ENCODE measurements around the gene NUP85.
"Not testable (repeated sequence)": the region's sequence is repeated elsewhere in the genome, so short reads cannot be mapped to it uniquely, and the experiment has no call there.

Gene NUP85

DNA sequence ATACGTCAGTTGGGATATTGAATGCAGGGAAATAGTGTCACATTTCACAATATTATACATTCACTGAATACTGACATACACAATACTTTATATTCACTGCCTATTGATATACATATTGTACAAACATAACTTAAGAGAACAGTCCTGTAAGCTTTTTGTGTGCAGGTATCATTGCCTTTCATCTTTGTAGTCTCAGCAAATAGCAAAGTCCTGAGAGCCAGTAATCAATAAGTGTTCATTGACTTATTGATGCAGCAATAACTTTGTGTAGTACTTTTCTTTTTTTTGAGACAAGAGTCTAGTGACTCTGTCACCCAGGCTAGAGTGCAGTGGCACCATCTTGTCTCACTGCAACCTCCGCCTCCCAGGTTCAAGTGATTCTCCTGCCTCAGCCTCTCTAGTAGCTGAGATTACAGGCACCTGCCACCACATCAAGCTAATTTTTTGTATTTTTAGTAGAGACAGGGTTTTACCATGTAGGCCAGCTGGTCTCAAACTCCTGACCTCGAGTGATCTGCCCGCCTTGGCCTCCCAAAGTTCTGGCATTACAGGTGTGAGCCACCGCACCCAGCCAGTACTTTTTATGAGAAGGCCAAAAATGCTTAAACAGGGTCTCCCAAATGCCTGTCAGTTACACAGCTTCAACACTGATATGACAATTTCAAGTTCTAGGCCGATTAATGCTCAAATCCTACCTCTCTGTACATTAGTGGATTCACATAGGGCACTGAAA, 5.4 kb upstream of the NUP85 start:
- DNase-seq = no peak

DNA sequence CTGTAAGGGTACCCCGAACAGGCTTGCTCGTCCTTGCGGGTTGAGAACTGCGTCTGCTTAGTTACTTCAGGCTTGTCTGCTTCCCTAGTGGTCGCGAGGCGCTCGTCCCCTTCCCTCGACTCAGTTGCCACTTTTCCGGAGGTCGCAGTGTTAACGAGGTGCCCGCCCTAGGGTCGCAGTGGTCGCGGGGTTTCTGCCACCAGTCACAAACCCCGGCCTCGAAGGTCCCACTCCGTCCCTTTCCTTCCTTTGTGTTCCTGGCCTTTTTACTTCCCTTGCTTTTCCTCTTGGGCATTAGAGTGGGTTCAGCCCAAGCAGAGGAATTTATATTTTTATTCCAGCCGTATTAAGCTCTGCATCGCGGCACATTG, 299 bp downstream of the NUP85 start:
- no peak for DNase-seq

DNA sequence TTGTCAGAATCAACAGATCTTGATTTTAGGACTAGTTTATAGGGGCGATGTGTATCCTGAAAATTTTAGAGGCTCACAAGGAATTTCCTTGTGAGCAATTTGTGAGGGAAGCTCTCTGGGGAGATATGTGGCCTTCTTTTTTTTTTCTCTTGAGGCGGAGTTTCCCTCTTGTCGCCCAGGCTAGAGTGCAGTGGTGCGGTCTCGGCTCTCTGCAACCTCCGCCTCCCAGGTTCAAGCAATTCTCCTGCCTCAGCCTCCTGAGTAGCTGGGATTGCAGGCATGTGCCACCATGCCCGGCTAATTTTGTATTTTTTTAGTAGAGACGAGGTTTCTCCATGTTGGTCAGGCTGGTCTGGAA, 1.6 kb downstream of the NUP85 start:
- not testable (repeated sequence) for DNase-seq

DNA sequence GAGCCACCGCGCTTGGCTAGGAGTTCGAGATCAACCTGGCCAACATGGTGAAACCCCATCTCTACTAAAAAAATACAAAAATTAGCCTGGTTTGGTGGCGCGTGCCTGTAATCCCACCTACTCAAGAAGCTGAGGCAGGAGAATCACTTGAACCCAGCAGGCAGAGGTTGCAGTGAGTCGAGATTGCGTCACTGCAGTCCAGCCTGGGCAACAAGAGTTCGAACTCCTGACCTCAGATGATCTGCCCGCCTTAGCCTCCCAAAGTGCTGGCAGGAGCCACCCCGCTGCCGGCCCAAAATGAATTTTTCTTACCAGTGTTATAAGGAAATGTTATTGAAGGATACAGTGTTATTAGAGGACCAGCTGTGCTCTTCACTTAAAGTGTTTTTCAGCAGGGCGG, 2.3 kb downstream of the NUP85 start:
- DNase-seq = no peak

DNA sequence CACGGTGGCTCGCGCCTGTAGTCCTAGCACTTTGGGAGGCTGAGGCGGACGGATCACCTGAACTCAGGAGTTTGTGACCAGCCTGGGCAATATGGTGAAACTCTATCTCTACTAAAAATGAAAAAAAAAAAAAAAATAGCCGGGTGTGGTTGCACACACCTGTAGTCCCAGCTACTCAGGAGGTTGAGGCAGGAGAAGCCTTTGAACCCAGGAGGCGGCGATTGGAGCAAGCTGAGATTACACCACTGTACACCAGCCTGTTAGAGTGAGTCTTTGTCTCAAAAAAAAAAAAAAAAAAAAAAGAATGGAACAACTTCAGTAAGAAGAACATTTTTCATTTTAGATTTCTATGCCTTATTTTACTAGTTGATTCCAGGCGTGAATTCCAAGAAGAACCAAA, 2.7 kb downstream of the NUP85 start:
- no peak for DNase-seq

DNA sequence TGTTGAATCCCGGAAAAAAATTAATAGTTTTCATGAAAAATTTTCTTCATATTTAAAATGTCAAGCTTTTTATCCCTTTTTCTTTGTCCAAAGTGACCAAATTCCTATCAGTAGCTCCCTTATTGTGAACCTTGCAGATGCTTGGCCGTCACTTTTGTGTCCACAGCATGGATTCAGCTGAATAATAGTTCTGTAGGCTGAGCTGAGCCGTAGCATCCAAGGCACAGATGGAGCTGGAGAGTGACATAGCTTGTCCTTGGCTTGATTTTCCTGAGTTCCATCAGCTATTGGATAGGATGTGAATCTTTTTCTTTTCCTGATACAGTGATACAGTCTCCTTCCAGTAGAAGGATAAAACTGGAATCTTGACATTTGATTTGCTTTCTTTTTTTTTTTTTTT, 3.6 kb downstream of the NUP85 start:
- no peak for DNase-seq

DNA sequence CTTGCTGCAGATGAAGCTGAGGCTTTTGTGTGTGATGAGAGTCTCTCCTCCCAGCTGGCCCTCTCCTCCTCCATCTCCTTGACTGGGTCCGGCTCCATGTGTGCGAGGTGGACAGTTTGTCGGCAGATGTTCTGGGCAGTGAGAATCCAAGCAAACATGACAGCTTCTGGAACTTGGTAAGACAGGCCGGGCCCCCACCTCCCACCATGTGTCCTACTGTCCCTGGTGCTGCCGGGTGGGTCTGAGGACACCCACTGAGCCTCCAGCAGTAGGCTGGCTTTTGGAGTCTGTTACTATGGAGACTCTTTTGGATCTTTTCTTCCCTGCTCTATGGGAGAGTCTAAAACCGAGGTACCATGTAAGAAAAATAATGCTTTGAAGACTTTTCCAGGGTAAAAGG, 12.7 kb downstream of the NUP85 start:
- no peak for DNase-seq

DNA sequence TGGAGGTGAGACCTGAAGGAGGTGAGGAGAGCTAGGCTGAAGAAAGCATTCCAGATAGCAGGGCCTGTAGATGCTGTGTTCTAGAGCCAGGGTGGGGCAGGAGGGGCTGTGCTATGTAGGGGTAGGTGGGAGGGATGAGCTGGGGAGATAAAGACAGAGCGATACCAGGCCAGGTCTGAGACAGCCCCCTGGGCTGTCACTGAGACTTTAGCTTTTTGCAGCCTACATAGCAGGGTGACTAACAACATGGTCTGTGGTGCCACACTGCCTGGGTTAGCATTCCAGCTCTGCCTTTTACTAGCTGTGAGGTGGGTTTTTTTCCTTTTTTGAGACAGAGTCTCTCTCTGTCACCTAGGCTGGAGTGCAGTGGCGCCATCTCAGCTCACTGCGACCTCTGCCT, 14.3 kb downstream of the NUP85 start:
- no peak for DNase-seq

DNA sequence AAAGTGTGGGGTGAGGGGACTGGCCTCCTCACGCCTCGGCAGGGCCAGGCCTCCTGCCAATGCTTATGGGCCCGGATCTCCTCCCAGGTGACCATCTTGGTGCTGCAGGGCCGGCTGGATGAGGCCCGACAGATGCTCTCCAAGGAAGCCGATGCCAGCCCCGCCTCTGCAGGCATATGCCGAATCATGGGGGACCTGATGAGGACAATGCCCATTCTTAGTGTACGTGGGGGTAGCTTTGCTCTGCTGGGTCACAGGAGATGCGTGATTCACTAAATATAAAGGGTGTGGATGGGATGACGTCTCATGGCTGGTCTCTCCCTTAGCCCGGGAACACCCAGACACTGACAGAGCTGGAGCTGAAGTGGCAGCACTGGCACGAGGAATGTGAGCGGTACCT, 19.5 kb downstream of the NUP85 start:
- DNase-seq = no peak

DNA sequence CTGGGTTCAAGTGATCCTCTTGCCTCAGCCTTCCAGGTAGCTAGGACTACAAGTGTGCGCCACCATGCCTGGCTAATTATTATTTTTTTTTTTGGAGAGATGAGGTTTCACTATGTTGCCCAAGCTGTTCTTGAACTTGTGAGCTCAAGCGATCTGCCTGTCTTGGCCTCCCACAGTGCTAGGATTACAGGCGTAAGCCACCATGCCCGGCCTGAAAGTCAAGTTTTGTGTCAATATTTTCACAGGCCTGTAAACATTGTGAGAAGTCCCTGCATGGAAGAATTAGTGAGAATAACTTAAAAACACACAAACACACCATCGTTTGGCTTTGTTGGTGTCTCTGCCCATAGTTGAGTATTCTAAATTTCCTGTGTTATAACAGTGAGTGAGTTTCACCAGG, 22.2 kb downstream of the NUP85 start:
- DNase-seq = no peak

DNA sequence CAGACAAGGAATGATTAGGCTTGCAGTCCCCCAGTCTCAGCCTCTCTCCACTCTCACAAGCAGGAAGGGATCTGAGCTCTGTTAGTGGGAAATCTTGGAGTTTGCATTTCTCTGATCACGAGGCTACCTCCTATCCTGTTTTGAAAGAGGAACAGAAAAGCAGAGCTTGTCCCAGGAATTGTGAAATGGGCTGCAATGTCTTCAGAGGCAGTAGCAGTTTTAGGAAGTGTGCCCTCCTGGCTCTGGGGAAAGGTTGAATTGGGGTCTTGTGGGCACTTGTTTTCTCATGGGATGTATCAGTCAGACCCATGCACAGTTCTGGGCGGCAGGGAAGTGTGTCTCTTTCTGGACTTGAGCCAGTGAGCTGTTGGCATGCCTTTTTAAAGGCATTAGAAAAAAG, 22.8 kb downstream of the NUP85 start:
- DNase-seq = no peak

DNA sequence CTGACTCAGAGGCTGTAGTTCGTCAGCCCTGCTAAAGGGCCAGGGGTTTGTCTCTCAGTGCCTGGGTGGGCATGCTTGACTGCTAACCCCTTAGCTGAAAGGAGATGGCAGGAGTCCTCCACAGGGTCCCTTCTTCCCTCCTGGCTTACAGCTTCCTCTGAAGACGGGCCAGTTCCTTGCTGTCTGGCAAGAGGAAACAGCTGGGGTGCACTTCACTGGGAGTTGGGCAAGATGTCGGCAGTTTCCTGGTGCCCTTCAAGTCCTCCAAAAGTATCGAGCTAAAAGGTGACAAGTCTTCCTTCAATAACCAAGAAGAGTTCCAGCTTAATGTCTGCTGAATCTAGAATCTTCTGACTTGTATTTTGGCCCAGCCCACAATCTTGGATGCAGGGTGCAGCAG, 23.4 kb downstream of the NUP85 start:
- DNase-seq = no peak

DNA sequence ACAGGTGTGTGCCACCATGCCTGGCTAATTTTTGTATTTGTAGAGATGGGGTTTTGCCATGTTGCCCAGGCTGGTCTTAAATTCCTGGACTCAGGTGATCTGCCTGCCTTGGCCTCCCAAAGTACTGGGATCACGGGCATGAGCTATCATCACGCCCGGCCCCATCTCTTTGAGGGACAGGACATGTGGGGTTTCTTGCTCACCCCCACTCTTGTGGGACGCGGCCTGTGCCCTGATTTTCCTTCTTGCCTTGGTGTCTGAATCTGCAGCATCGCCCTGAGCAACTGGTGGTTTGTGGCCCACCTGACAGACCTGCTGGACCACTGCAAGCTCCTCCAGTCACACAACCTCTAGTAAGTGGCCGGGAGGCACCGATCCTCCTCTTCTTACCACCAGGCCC, 25.6 kb downstream of the NUP85 start:
- DNase-seq = no peak

DNA sequence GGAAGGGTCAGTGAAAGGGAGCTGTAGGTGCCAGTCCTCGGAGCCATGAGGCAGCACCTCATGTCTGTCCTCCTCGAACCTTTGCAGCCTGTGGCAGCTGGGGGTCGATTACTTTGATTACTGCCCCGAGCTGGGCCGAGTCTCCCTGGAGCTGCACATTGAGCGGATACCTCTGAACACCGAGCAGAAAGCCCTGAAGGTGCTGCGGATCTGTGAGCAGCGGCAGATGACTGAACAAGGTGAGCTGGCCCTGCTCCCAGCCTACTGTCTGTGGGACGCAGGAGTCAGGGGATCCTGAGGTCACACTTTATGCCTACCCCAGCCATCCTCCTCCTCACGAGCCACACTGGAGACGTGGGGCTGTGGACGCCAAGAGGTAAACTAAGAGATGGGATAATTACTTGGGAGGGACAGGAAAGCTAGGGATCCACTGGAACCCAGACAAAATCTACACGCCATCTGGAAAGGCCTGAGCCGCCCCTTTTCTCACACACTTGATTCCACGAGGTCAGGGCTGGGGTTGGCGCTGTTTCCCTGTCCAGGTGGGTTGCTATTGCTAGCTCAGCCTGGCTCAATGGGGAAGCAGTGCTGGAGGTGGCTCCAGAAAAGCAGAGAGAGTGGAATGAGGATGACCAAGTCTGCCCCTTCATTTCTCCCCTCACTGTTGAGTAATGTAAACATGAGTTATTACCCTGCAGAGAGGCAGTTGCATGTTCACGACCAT, 26.4 kb downstream of the NUP85 start:
- no peak for DNase-seq

DNA sequence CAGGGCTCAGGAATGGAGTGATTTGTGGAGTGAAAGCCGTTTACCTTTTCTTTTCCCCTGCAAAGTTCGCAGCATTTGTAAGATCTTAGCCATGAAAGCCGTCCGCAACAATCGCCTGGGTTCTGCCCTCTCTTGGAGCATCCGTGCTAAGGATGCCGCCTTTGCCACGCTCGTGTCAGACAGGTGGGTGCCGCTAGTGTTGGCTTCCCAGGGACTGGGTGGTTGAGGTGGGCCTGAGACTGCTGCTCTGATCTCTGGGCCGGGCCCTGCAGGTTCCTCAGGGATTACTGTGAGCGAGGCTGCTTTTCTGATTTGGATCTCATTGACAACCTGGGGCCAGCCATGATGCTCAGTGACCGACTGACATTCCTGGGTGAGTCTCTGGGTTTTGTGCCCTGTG, 27.3 kb downstream of the NUP85 start:
- no peak for DNase-seq

DNA sequence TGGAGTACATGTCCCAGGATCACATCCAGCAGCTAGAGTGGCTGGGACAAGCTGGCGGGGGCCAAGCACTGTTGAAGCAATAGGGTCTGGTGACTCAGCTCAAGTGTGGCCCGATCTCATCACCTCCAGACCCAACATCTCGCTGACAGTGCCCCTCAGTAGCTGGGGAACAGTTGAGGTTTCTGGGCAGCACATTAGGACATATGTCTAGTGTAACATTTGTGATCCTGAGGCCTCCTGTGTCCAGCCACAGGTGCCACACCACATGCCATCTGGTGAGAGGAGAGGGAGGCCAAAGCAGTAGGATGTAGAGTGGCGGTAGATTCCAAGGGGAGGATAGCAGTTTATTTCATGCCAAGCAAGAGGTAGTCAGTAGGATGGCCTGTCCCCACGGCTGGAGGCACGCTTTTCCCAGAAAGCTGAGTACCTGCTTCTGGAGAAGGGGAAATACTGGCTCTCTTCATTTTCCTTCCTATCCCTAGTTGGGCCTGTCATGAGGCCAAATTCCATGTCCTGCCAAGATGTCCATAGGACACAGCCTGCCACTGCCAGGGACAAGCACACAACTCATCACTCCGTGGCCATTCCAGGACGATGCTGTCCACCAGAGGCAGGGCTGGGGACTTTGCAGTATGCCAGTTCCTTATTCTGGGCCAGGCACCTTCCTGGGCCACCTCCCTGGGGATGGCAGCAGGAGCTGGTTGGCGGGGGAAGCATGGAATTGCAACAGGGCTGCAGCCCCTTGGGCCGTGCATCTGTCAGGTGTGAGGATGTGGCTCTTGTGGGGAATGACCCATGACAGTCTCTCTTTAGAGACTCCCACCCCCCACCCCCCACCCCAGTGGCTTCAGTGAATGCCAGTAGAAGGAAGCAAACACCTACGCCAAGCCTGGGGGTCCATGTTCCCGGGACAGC, 31.9 kb downstream of the NUP85 start:
- DNase-seq = no peak

DNA sequence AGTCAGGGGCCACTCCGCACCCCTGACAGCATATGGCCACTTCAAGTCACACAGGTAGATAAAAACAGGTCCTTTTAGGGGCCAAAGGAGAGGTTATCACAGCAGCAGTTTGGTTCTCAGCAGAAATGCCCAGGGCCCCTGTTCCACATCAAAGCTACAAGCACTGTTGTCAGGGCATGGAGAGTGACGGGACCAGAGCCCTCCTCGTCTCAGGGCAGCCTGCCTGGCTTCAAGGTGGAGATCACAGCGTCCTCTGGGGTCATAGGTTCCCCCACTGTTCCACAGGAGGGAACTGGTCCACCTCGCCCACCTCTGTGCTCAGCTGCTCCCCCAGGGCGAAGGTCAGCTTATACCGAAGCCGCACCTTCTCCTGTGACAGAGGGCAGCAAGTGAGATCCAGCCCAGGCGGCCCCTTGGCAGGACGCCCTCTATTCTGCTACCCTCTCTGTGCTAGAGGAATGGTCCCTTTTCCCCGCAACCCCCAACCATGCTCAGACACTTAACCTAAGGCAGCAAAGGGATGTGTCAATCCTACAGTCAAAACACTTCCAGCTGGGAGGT, 32.6 kb downstream of the NUP85 start:
- no peak for DNase-seq

DNA sequence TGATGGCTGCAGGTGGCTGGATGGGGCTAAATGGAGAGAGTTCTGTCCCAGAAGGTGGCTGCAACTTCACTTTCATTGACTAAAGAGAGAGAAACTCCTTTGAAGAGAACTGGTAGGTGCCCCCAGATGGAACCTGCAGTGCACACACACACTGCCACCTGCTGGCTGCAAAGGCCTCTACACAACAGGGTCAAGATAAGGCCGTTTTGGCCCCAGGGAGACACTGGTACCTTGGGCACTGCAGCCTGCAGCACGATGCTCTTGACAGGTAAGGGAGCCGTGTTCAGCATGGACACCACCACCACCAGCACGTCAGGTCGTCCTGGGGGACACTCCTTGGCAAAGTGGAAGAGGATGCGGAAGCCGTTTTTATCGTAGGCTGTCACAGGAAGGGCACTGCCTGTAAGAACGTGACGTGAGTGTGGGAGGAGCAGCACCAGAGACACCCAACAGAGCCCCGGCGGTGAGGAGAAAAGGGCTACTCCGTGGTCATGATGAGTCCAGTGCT, 33.3 kb downstream of the NUP85 start:
- peak; percentile 63 for DNase-seq

DNA sequence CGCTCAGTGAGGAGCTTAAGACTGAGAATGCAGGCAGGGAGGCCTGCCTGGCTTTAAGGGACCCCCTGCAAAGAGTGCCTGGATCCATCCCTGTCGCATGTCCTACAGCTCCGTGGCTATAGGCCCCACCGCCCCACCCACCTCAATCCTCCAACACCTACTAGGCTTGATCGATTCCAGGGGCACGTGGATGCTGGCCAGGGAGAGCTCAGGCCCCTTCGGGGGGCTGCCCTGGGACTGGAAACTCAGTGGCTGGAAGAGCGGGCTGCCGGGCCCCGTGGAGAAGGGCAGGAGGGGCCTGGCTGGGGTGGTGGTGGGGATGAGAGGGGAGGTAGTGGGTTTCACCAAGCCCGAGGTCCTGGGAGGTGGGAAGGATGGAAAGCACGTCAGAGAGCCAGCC, 33.7 kb downstream of the NUP85 start:
- DNase-seq = no peak

DNA sequence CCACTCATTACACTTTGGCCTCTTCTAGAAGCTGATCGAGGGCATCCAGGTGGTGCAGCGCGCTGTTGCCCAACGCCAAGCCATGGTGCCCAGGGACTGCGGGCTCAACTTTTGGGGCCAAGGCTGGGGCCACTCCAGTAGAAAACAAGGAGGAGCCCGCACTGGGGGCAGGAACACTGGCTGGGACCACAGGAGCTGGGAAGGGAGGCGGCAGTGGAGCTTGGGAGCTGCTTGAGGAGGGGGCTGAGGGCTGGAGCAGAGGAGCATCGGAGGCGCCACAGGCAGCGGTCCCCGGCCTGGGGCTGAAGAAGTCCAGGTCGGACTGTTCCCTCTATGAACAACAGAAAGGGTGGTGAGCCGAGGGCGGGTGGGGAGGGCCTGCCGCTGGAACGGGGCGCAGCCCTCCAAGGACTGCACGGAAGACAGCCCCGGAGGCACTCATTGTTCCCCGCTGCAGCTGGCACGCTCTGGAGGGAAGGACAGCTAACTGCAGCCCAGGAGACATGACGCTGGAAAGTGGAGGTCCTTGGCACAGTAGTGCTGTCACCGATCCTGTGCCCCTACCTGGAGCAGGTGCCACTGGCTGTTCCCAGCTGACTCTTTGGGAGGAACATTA, 34.4 kb downstream of the NUP85 start:
- no peak for DNase-seq

DNA sequence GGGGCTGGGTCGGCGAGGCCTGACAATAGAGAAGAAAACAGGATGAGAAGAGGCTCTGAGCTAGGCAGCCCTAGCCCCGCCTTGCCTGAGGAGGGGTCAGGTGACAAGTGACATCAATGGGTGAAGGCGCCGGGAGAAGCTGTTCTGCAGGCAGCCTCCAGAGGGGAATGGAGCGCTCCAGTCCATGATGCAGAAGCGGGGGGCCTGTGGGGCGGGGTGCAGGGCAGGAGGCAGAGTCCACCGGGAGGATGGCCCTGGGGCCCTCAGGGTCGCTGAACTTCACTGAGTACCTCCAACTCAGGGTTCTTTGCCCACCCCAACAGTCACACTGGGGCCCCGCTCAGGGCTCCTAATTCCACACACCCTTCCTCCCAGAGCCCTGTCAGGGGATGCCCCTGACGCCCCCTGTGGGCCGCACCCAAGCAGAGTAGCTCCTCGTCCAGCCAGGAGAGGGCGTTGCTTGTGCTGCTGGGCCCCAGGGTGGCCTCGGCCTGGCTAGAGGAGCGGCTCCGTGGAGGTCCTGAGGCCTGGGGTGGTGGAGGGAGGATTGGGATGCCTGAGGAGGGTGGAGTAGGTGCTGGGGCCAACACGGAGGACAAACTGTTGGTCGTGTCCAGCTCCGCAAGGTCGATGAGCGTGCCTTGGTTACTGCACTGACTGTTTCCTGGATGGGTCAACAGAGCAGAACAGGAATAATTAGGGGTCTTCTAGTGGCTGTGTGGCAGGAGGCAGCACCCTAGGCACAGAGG, 35.1 kb downstream of the NUP85 start:
- DNase-seq = peak; percentile 50

DNA sequence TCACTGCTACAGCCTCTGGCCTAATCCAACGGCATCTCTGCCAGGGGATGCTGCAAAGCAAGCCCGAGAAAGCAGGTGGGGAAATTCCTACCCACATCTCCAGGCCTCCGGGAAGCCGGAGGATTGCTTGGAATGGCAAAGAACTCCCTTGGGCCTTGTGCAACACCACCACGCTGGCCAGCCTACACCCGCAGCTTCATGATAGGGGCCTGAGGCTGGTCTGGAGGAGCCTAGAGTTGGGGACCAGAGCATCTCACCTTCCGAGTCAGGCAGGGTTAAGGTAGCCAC, 35.6 kb downstream of the NUP85 start:
- no peak for DNase-seq
